NT2/D1 (cell line): ENCODE data around the gene SMAD6.

Experiments used
- DNase-seq: peaks from one replicate; pipeline ENCODE4 v3.0.0-alpha.2; 2011; ENCODE audit warnings: low read depth, low spot score
- H3K27me3 ChIP-seq: 2 replicates; pipeline ENCODE4 v1.6.0; 2011; ENCODE audit warnings: mild to moderate bottlenecking; ENCODE audit not compliant: insufficient read length, insufficient read depth
- H3K36me3 ChIP-seq: 2 replicates; pipeline ENCODE4 v1.6.1; 2011; ENCODE audit warnings: mild to moderate bottlenecking, low read length, mixed read lengths; ENCODE audit not compliant: insufficient read depth, insufficient read length
- H3K4me1 ChIP-seq: 2 replicates; pipeline ENCODE4 v1.5.1; 2011; ENCODE audit not compliant: insufficient read depth, insufficient read length
- H3K4me3 ChIP-seq: 2 replicates; pipeline ENCODE4 v1.5.1; 2011; ENCODE audit warnings: low read depth; ENCODE audit not compliant: insufficient read length
- H3K9ac ChIP-seq: 2 replicates; pipeline ENCODE4 v1.6.0; 2011; ENCODE audit warnings: low read depth; ENCODE audit not compliant: insufficient read length
- H3K9me3 ChIP-seq: 2 replicates; pipeline ENCODE4 v1.5.1; 2011; ENCODE audit warnings: mild to moderate bottlenecking, low read length; ENCODE audit not compliant: insufficient read depth
- SUZ12 ChIP-seq: IDR thresholded peaks from 2 replicates; pipeline ENCODE4 v1.6.1; 2011; ENCODE audit not compliant: insufficient read length, insufficient read depth; ENCODE audit errors: extremely low read depth
- YY1 ChIP-seq: IDR thresholded peaks from 2 replicates; pipeline ENCODE4 v1.6.1; 2011; ENCODE audit not compliant: insufficient read length, insufficient read depth
- ZNF274 ChIP-seq: IDR thresholded peaks from 2 replicates; pipeline ENCODE4 v1.6.1; 2011; ENCODE audit warnings: mild to moderate bottlenecking, low read depth, low read length

Gene SMAD6

DNA sequence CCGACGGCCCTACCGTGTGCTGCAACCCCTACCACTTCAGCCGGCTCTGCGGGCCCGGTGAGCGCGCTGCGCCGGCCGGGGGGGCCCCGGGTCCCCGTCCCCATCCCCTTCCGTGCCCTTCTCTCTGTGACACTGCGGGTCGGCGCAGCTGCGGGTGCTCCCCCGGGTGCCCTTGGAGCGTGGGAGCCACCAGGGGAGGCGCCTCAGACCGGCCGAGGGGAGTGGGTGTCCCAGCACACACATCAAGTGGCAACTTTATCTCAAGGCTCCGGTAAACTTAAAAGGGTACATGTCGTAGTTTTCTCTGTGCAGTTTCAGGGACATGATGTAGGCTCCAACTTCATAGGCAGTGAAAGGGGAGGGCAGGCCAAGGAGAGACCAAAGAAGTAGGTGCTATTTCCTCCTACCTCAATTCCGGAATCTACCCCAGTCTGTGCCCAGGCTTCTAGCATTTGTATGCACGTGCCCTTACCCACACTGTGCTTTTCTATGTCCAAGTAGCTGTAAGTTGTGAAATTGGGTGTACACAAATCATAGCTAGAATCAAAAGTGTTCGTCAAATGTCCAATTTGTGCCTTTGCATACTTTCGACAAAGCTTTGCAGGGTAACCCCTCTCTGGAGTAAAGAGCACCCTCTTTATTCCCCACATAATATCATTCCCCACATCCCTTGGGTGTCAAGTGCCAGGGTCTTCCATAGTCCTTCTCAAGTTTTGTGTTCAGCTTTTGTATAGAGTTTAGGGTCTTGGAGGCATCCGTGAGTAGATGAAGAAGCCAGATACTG is 2.2 kb downstream of the SMAD6 start:
- peaks cover 40% of the 10 kb centered on the region for H3K36me3 ChIP-seq
- H3K4me3 ChIP-seq, result peak overlapping the region; percentile 82
- H3K4me1 ChIP-seq, result peaks cover 17% of the 10 kb centered on the region
- H3K27me3 ChIP-seq, result peaks cover 9% of the 10 kb centered on the region
- no peak for TF ChIP-seq ZNF274
- no peak for TF ChIP-seq YY1
- TF ChIP-seq SUZ12, result no peak
- H3K9me3 ChIP-seq, result no peaks in the 10 kb centered on the region
- DNase-seq, result no peak
- peak overlapping the region; percentile 95 for H3K9ac ChIP-seq

DNA sequence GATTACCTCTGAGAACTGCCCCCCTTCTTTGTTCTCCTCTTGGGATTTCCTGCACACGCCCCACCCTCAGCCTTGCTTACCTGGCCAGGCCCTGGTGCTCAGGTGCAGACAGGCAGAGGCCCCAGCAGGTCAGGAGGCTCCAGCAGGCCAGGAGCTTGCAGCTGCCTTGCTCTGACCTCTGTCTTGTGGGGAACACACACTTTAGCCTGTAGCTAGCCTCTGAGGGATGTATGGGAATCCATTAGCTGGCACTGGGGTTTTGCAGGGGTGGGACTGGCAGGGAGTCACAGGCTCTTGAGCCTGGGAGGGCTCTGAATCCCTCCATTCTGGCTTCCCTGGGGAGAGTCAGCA is 2.7 kb downstream of the SMAD6 start:
- Histone ChIP-seq H3K4me1 (peaks cover 17% of the 10 kb centered on the region), H3K27me3 (peaks cover 9% of the 10 kb centered on the region), H3K9me3 (no peaks in the 10 kb centered on the region), H3K4me3 (peak overlapping the region; percentile 82), H3K36me3 (peaks cover 46% of the 10 kb centered on the region), H3K9ac (peak overlapping the region; percentile 95)
- TF ChIP-seq ZNF274 (no peak), SUZ12 (no peak), YY1 (no peak)
- no peak for DNase-seq

DNA sequence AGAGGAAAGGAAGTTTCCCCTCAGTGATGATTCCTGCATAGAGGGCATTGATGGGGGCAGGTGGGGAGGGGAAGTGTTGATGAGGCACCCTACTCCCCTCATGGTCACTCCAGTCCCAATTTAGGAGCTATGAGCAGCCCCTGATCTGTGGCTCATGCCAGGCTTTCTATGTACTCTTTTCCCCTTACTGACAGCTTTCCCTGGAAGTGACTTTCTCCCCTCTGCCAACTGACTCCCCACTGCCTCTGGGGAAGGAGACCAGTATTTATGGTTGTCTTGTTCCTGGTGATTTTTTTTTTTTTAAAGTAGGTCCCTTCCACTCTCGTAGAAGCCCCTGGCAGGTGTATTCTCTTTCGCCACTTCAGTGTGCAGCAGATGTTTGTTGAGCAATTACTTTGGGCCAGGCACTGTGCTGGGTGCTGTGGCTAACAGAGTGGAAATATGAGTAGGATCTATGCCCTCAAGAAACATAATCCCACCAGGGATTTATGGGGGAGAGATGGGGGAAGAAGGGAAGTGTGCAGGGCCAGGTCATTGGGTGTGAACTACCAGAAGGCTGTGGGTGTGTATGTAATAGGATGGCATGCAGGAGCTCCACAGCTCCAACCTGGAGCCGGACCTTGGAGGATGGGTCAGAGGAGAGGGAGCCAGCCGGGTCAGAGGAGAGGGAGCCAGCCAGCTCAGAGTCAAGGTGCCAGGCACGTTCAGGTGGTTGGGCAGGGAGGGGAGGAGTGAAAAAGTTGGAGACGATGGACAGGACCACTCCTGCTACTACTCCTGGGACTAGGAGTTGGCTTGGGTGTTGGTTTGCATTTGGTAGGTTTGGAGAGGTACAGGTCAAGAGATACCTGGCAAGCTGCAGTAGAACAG is 3.5 kb downstream of the SMAD6 start:
- no peak for TF ChIP-seq ZNF274
- no peak for TF ChIP-seq YY1
- no peak for TF ChIP-seq SUZ12
- peaks cover 17% of the 10 kb centered on the region for H3K4me1 ChIP-seq

DNA sequence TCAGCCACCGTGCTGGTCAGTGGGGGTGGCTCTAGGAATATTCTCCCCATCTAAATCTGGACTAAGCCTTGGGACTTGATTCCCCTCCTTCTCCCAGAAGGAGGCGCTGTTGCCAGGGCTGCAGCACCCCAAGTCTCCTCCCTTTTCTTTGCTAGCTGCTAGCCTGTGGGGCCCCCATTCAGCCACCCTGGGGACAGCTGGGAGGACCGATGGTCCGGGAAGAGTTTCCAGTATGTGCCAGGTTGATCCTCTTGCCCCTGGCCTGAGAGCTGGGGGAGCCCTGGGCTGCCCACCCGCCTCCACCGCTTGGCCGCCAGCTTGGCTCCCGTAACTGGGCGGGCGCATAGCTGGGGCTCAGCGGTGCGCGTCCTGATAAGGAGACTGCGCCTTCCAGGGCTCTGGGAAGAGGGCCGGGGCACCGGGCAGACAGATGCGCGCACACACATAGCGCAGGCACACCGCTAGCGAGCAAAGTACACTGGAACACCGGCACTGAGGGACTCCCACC is 4.2 kb downstream of the SMAD6 start:
- TF ChIP-seq SUZ12 (no peak), YY1 (no peak)
- peak overlapping the region; percentile 52 for H3K9ac ChIP-seq
- H3K36me3 ChIP-seq, result peaks cover 52% of the 10 kb centered on the region
- no peaks in the 10 kb centered on the region for H3K9me3 ChIP-seq
- no peak overlapping the region for H3K4me3 ChIP-seq
- peaks cover 17% of the 10 kb centered on the region for H3K4me1 ChIP-seq
- no peaks in the 10 kb centered on the region for H3K27me3 ChIP-seq
- DNase-seq, result no peak

More for the DNA sequence above, 3.5 kb downstream of the SMAD6 start:
- H3K27me3 ChIP-seq, result peaks cover 1% of the 10 kb centered on the region
- peak overlapping the region; percentile 95 for H3K9ac ChIP-seq
- H3K9me3 ChIP-seq, result no peaks in the 10 kb centered on the region
- no peak for DNase-seq
- peak overlapping the region; percentile 82 for H3K4me3 ChIP-seq
- peaks cover 48% of the 10 kb centered on the region for H3K36me3 ChIP-seq

DNA sequence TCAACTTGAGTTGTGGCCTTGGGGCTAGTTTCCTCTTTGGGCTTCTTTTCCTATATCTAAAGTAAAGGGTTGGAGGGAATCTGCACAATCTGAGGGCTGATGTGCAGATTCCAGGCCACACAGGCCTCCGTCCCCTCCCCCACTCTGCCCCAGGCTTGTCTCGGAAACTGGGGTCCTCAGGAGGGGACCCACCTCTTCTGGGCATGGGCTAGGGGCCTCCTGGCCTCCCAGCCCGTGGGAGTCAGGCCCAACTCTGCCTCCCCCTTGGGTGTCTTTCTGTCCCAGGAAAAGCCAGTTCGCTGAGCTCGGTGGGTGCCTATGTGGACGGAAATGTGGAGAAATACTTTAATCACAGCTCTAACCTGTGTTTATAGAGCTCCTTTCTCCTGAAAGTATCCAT is 4.8 kb downstream of the SMAD6 start:
- TF ChIP-seq SUZ12, result no peak
- no peak for TF ChIP-seq ZNF274
- TF ChIP-seq YY1, result no peak
- H3K4me3 ChIP-seq, result no peak overlapping the region
- peaks cover 58% of the 10 kb centered on the region for H3K36me3 ChIP-seq
- peaks cover 19% of the 10 kb centered on the region for H3K4me1 ChIP-seq
- H3K9ac ChIP-seq, result peak overlapping the region; percentile 52
- no peaks in the 10 kb centered on the region for H3K9me3 ChIP-seq
- no peaks in the 10 kb centered on the region for H3K27me3 ChIP-seq
- DNase-seq, result no peak

DNA sequence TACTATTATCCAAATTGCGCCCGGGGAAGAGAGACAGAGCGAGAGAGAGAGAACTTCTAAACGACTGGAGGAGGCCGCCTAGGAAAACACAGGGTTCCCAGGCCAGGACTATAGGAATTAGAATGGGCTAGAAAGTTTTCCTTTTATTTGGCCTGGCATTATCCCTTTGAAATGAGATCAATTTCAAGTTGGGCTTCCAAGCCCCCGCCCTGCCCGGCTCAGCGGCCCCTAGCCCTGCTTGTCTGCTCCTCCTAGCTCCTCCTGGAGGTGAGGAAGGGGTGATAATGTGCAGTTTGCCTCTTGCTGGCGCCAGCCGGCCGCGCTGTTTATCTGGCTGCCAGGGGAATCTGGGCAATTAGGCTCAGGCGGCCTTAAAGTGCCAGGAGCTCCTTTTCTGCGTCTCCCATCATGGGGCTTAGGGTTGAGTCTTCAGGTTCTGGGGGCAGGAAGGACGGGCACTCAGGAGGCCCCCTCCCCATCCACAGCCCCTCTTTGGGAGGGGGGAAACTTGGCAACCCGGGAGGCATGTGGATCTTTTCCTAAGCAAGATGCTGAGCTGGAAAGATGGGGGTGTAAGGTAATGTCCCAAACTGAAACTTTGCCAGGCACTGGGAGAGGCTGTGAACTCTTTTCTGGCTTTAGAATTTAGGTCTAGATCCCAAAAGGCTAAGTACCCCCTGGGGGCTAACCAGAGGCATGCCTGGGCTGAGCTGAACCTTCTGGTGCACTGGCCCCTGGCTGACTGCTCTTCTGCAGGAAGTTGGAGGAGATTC is 5.5 kb downstream of the SMAD6 start:
- TF ChIP-seq SUZ12 (no peak), YY1 (no peak), ZNF274 (no peak)
- peaks cover 19% of the 10 kb centered on the region for H3K4me1 ChIP-seq
- H3K36me3 ChIP-seq, result peaks cover 63% of the 10 kb centered on the region
- no peak overlapping the region for H3K4me3 ChIP-seq
- H3K9me3 ChIP-seq, result no peaks in the 10 kb centered on the region
- no peak for DNase-seq
- no peaks in the 10 kb centered on the region for H3K27me3 ChIP-seq
- H3K9ac ChIP-seq, result no peak overlapping the region
